ENCODE results near the gene TRDN. TPM values are rescaled to one million over a fixed set of nuclear protein-coding genes. Genes with fewer than 3 reads are reported as not detected.

The TRDN gene
- total RNA-seq, 1 donor = not detected

- Histone ChIP-seq H4K20me1 (ENCODE audit: insufficient read depth, low read length) (no peaks in the 10 kb centered on the region), H3K36me3 (ENCODE audit: insufficient read depth, low read length) (no peaks in the 10 kb centered on the region), H3K4me1 (ENCODE audit: insufficient read depth, low read length) (no peaks in the 10 kb centered on the region), H3K79me2 (ENCODE audit: insufficient read depth, low read length) (no peaks in the 10 kb centered on the region), H3K4me3 (ENCODE audit: insufficient read depth, low read length) (no peak overlapping the region), H3K9me3 (ENCODE audit: low read depth, low read length) (no peaks in the 10 kb centered on the region), H2AFZ (ENCODE audit: low read length) (no peak overlapping the region), H3K27ac (ENCODE audit: low read depth, low read length) (no peak overlapping the region), H3K4me2 (ENCODE audit: insufficient read depth, low read length) (no peak overlapping the region), H3K27me3 (ENCODE audit: insufficient read depth, low read length) (no peaks in the 10 kb centered on the region)
- no peak for TF ChIP-seq CTCF (IDR thresholded peaks at IDR 0.05; ENCODE audit: extremely low read depth, low read depth, low read length)
- no peak for DNase-seq (ENCODE audit: insufficient read length, low spot score, missing footprints)
Measured at GRCh38 chr6:123306334-123306733, 330.4 kb downstream of the TRDN start.

- no peaks in the 10 kb centered on the region for H3K4me1 ChIP-seq (ENCODE audit: insufficient read depth, low read length)
- DNase-seq (ENCODE audit: insufficient read length, low spot score, missing footprints) = no peak
- no peaks in the 10 kb centered on the region for H3K27me3 ChIP-seq (ENCODE audit: insufficient read depth, low read length)
- no peaks in the 10 kb centered on the region for H3K36me3 ChIP-seq (ENCODE audit: insufficient read depth, low read length)
- H2AFZ ChIP-seq (ENCODE audit: low read length) = no peak overlapping the region
- H3K4me3 ChIP-seq (ENCODE audit: insufficient read depth, low read length) = no peak overlapping the region
- no peaks in the 10 kb centered on the region for H3K79me2 ChIP-seq (ENCODE audit: insufficient read depth, low read length)
- TF ChIP-seq CTCF (IDR thresholded peaks at IDR 0.05; ENCODE audit: extremely low read depth, low read depth, low read length) = no peak
- no peak overlapping the region for H3K27ac ChIP-seq (ENCODE audit: low read depth, low read length)
- H4K20me1 ChIP-seq (ENCODE audit: insufficient read depth, low read length) = no peaks in the 10 kb centered on the region
- H3K4me2 ChIP-seq (ENCODE audit: insufficient read depth, low read length) = no peak overlapping the region
- H3K9me3 ChIP-seq (ENCODE audit: low read depth, low read length) = no peaks in the 10 kb centered on the region
Measured at GRCh38 chr6:123295672-123296071, 341.1 kb downstream of the TRDN start.

GRCh38 chr6:123295181-123295580 is 341.6 kb downstream of the TRDN start:
- Histone ChIP-seq H3K27ac (ENCODE audit: low read depth, low read length) (no peak overlapping the region), H3K9me3 (ENCODE audit: low read depth, low read length) (no peaks in the 10 kb centered on the region), H3K79me2 (ENCODE audit: insufficient read depth, low read length) (no peaks in the 10 kb centered on the region), H4K20me1 (ENCODE audit: insufficient read depth, low read length) (no peaks in the 10 kb centered on the region), H3K36me3 (ENCODE audit: insufficient read depth, low read length) (no peaks in the 10 kb centered on the region), H3K4me3 (ENCODE audit: insufficient read depth, low read length) (no peak overlapping the region), H3K4me2 (ENCODE audit: insufficient read depth, low read length) (no peak overlapping the region), H2AFZ (ENCODE audit: low read length) (no peak overlapping the region), H3K27me3 (ENCODE audit: insufficient read depth, low read length) (no peaks in the 10 kb centered on the region), H3K4me1 (ENCODE audit: insufficient read depth, low read length) (no peaks in the 10 kb centered on the region)
- DNase-seq (ENCODE audit: insufficient read length, low spot score, missing footprints) = no peak
- no peak for TF ChIP-seq CTCF (IDR thresholded peaks at IDR 0.05; ENCODE audit: extremely low read depth, low read depth, low read length)

- no peak for DNase-seq (ENCODE audit: insufficient read length, low spot score, missing footprints)
- Histone ChIP-seq H4K20me1 (ENCODE audit: insufficient read depth, low read length) (no peaks in the 10 kb centered on the region), H2AFZ (ENCODE audit: low read length) (no peak overlapping the region), H3K9me3 (ENCODE audit: low read depth, low read length) (no peaks in the 10 kb centered on the region), H3K36me3 (ENCODE audit: insufficient read depth, low read length) (no peaks in the 10 kb centered on the region), H3K79me2 (ENCODE audit: insufficient read depth, low read length) (no peaks in the 10 kb centered on the region), H3K4me1 (ENCODE audit: insufficient read depth, low read length) (no peaks in the 10 kb centered on the region), H3K27ac (ENCODE audit: low read depth, low read length) (no peak overlapping the region), H3K4me2 (ENCODE audit: insufficient read depth, low read length) (no peak overlapping the region), H3K4me3 (ENCODE audit: insufficient read depth, low read length) (no peak overlapping the region), H3K27me3 (ENCODE audit: insufficient read depth, low read length) (no peaks in the 10 kb centered on the region)
- TF ChIP-seq CTCF (IDR thresholded peaks at IDR 0.05; ENCODE audit: extremely low read depth, low read depth, low read length) = no peak
Measured at GRCh38 chr6:123288649-123289048, 348.1 kb downstream of the TRDN start.
